Thoracic aorta endothelial cell (primary cell): ENCODE data around the gene PRR5L. TPM values are rescaled to one million over a fixed set of nuclear protein-coding genes. Genes with fewer than 3 reads are reported as not detected.

Experiments
- small RNA-seq: library from RNA; depleted of rRNA; stranded (forward); fragments of <200 nt; gene quantifications from one replicate; pipeline ENCODE3, GENCODE V24; 2012
- total RNA-seq: library from RNA; depleted of rRNA; stranded (reverse); fragments of >200 nt; gene quantifications from 2 replicates; pipeline ENCODE4 v1.2.3, GENCODE V29; 2012

PRR5L gene, protein sequence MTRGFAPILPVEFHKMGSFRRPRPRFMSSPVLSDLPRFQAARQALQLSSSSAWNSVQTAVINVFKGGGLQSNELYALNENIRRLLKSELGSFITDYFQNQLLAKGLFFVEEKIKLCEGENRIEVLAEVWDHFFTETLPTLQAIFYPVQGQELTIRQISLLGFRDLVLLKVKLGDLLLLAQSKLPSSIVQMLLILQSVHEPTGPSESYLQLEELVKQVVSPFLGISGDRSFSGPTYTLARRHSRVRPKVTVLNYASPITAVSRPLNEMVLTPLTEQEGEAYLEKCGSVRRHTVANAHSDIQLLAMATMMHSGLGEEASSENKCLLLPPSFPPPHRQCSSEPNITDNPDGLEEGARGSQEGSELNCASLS
- 9.8 and 25.5 TPM in 2 replicates for total RNA-seq

GRCh38 chr11:36295926-36296325 is at the start of gene PRR5L:
PRR5L (plus strand) TSS chr11:36296288; CDS start chr11:36401122, 104,834 bp downstream.

DNA sequence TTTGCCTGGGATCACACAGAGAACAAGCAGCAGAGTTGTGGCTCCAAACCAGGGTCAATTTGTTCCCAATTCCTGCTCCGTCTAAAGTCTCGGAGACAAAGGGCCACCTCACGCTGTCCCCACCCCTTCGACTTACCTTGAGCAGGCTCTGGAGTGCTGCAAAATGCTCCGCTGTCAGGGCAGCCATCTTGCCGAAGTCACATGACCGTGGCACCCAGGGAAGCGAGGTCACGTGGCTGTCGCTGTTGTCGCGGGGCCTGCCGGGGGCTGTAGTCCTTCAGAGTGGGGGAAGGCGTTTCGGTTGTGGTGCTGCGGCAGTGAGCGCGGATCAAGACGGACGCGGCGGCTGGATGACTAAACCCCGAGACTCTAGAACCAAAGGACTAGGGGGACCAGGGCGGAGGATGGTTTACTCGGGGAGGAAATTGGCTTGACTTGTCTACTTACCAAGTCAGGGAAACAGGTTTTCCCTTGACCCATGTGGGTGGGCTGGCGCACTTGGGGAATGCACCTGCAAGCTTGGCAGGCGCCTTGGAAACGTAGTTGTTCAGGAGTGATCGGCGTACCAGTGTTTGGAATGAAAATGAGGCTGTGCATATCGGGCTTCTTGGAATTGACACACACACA is 6.7 kb upstream of the PRR5L start, which contains the start of gene COMMD9:
COMMD9 (minus strand) TSS at position 199 of the 627 bp plus-strand sequence; CDS start at position 187, 12 bp downstream.

DNA sequence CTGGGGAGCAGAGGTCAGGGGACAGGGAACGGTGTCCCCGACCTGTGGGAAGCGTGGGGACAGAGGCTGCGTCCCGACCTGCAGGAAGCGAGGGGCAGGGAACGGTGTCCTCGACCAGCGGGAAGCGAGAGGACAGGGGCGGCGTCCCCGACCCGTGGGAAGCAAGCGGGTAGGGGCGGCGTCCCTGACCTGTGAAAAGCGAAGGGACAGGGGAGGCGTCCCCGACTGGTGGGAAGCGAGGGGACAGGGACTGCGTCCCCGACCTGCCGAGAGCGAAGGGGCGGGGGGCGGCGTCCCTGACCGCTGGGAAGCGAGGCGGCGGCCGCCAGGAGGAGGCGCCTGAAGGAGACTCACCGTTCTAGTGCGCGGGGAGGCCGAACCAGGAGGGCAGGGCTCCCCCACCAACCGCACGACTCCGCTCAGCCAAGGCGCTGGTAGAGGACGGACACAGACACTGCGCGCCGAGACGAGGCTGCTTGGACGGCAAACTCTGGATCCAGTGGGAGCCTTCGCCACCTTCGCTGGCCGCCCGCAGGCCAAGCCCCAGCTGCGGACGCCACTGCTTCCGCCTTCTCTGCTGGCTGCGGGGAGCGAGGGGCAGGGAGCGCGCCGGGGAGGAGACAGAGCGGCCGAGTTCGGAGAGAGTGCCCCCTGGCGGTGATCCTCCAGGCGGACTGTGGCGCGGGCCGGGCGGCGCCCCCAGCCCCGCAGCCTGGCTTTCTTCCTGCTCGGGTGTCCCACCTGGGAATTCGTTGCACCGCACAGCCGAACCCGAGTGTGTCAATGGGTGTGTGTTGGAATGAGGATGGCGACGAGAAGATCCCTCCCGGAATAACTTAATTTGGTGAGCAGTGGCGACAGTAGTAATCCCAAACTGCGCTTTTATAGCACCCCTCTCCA is 213.9 kb downstream of the PRR5L start, which contains the start of gene TRAF6:
TRAF6 (minus strand) TSS at position 579 of the 900 bp plus-strand sequence. CDS start 8,757 bp downstream, outside the sequence.

Small RNAs within 50 kb of the gene (small RNA-seq; reads per million reads assigned to genes)
- 0.35 reads per million for gene AC061999.1

Other genes with a start within 250 kb of the PRR5L start
- 51.7 and 58.9 TPM in 2 replicates for gene COMMD9, start 6.9 kb upstream of the PRR5L start, total RNA-seq
- 16.2 and 16.6 TPM in 2 replicates for gene TRAF6, start 214.0 kb downstream of the PRR5L start, total RNA-seq